HUES64 (cell line): ENCODE measurements around the gene TAS2R13. TPM values are rescaled to one million over a fixed set of nuclear protein-coding genes. Genes with fewer than 3 reads are reported as not detected.

ENCODE experiments used
- H3K27ac ChIP-seq: 2 replicates; pipeline ENCODE4 v1.7.0; 2013; ENCODE audit warnings: low read depth, low read length, inconsistent platforms
- H3K27me3 ChIP-seq: 2 replicates; pipeline ENCODE4 v1.6.1; 2013; ENCODE audit warnings: mild to moderate bottlenecking, low read length; ENCODE audit not compliant: insufficient read depth
- H3K36me3 ChIP-seq: 2 replicates; pipeline ENCODE4 v1.6.1; 2013; ENCODE audit warnings: mild to moderate bottlenecking, low read length; ENCODE audit not compliant: insufficient read depth
- H3K4me1 ChIP-seq: 2 replicates; pipeline ENCODE4 v1.6.1; 2013; ENCODE audit warnings: mild to moderate bottlenecking, low read length, moderate library complexity; ENCODE audit not compliant: insufficient read depth
- H3K4me3 ChIP-seq: 2 replicates; pipeline ENCODE4 v1.5.1; 2013; ENCODE audit warnings: mild to moderate bottlenecking, low read length, moderate library complexity
- H3K9ac ChIP-seq: 2 replicates; pipeline ENCODE4 v1.6.1; 2013; ENCODE audit warnings: mild to moderate bottlenecking, low read depth, low read length
- H3K9me3 ChIP-seq: 2 replicates; pipeline ENCODE4 v1.6.1; 2013; ENCODE audit warnings: low read depth, low read length; ENCODE audit not compliant: insufficient read depth
- WGBS: fragments of 150-250, 120-280 bp; methylation state at CpG from one replicate; pipeline ENCODE4 v1.1.7; 2013; ENCODE audit warnings: missing lambda C conversion rate; 5-methylcytosine and 5-hydroxymethylcytosine counted together
- polyA plus RNA-seq, 2 experiments: library from polyadenylated mRNA; stranded (reverse); fragments of 50-300 nt; gene quantifications; one replicate each; pipeline ENCODE4 v1.2.3, GENCODE V29; 2013

The TAS2R13 gene, protein sequence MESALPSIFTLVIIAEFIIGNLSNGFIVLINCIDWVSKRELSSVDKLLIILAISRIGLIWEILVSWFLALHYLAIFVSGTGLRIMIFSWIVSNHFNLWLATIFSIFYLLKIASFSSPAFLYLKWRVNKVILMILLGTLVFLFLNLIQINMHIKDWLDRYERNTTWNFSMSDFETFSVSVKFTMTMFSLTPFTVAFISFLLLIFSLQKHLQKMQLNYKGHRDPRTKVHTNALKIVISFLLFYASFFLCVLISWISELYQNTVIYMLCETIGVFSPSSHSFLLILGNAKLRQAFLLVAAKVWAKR
- not detected for polyA plus RNA-seq (2013, experiment 1 of 2)
- not detected for polyA plus RNA-seq (2013, experiment 2 of 2)

DNA sequence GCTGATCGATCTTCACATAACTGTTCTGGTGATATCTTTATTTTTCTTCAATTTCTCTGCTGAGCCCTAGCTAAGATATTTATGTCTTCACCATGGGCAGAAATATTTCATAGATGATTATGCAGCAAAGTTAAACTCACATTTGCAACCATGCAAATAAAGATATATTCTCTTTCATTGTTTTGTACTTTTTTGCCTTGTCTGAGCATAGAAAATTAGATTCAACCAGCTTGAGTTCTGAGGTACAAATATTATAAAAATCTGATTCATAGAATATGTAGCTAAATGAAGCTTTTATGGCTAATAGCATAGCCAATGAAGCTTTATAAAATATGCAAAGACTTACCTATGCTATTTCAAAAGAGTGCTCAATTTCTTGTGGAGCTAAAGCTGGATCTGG lies at the start of gene TAS2R13:
Gene TAS2R13, minus strand, starts transcription at position 101 of the 400 bp plus-strand sequence. CDS start 264 bp downstream, outside the sequence.
- H3K4me1 ChIP-seq, result peaks cover 9% of the 10 kb centered on the region; the same call in 1 of the 2 replicates
- no peak within 1 kb of the TSS for H3K9ac ChIP-seq
- no peaks in the 10 kb centered on the region for H3K36me3 ChIP-seq
- no peaks in the 10 kb centered on the region for H3K27me3 ChIP-seq
- H3K9me3 ChIP-seq, result peaks cover 11% of the 10 kb centered on the region; the same call in 1 of the 2 replicates
- no peak within 1 kb of the TSS for H3K4me3 ChIP-seq
- 92% methylated on average over 1 of the region's 1 CpG for WGBS
- H3K27ac ChIP-seq, result no peak within 1 kb of the TSS

DNA sequence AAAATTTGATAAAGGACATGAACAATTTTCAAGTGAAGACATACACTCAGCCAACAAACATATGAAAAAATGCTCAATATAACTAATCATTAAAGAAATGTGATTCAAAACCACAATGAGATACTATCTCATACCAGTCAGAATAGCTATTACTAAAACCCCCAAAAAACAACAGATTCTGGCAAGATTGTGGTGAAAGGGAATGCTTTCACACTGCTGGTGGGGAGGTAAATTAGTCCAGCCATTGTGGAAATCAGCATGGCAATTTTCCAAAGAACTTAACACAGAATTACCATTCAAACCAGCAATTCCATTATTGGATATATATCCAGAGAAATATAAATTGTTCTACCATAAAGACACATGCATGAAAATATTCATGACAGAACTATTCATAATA lies 48.4 kb upstream of the TAS2R13 start:
- H3K4me1 ChIP-seq, result no peaks in the 10 kb centered on the region
- no peak overlapping the region for H3K27ac ChIP-seq
- no peaks in the 10 kb centered on the region for H3K27me3 ChIP-seq
- H3K36me3 ChIP-seq, result no peaks in the 10 kb centered on the region
- H3K9me3 ChIP-seq, result peaks cover 9% of the 10 kb centered on the region; the same call in 1 of the 2 replicates
- H3K9ac ChIP-seq, result no peak overlapping the region
- no peak overlapping the region for H3K4me3 ChIP-seq

DNA sequence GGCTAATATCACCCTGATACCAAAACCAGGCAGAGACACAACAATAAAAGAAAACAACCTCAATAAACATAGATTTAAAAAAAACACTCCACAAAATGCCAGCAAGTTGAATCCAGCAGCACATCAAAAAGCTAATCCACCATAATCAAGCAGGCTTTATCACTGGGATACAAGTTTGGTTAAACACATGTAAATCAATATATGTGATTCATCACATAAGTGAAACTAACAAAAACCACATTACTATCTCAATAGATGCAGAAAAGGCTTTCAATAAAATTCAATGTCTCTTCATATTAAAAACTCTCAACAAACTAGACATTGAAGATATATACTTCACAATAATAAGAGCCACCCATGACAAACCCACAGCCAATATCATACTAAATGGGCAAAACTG lies 46.7 kb upstream of the TAS2R13 start:
- no peaks in the 10 kb centered on the region for H3K27me3 ChIP-seq
- H3K4me3 ChIP-seq, result no peak overlapping the region
- no peak overlapping the region for H3K9ac ChIP-seq
- H3K27ac ChIP-seq, result no peak overlapping the region
- no peaks in the 10 kb centered on the region for H3K4me1 ChIP-seq
- no peaks in the 10 kb centered on the region for H3K36me3 ChIP-seq
- peaks cover 9% of the 10 kb centered on the region; the same call in 1 of the 2 replicates for H3K9me3 ChIP-seq

DNA sequence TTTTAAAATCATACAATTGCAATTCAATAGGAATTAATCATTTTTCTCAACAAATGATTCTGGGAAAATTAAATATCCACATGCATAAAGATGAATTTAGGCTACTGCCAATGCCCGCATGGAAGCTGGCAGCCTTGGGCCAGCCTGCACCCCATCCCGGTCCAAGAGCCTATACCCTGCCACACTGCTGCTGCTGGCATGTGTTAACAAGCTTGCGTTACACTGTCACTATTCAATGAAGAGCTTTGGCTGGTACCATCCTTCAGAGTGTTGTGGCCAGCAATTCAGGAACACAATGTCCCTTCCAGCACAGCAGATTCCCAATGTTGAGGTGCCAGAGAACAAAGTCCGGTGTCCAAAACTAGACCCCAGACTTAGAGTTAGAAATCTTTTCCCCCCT lies 43.3 kb upstream of the TAS2R13 start:
- H3K27me3 ChIP-seq, result no peaks in the 10 kb centered on the region
- peaks cover 7% of the 10 kb centered on the region for H3K36me3 ChIP-seq
- no peak overlapping the region for H3K27ac ChIP-seq
- no peak overlapping the region for H3K4me3 ChIP-seq
- H3K4me1 ChIP-seq, result no peaks in the 10 kb centered on the region
- WGBS, result 93% methylated on average over 4 of the region's 4 CpGs
- peaks cover 25% of the 10 kb centered on the region for H3K9me3 ChIP-seq
- no peak overlapping the region for H3K9ac ChIP-seq

DNA sequence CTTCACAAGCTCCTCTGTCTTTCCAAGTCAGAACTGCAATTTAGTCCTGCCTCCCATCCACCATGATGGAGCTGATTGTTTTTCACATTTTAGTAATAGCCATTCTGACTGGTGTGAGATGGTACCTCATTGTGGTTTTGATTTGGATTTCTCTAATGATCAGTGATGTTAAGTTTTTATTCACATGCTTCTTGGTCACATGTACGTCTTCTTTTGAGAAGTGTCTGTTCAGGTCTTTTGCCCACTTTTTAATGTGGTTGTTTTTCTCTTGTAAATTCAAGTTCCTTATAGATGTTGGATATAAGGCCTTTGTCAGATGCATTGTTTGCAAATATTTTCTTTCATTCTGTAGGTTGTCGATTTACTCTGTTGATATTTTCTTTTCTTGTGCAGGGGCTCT lies 33.8 kb upstream of the TAS2R13 start:
- WGBS, result 94% methylated on average over 2 of the region's 2 CpGs

DNA sequence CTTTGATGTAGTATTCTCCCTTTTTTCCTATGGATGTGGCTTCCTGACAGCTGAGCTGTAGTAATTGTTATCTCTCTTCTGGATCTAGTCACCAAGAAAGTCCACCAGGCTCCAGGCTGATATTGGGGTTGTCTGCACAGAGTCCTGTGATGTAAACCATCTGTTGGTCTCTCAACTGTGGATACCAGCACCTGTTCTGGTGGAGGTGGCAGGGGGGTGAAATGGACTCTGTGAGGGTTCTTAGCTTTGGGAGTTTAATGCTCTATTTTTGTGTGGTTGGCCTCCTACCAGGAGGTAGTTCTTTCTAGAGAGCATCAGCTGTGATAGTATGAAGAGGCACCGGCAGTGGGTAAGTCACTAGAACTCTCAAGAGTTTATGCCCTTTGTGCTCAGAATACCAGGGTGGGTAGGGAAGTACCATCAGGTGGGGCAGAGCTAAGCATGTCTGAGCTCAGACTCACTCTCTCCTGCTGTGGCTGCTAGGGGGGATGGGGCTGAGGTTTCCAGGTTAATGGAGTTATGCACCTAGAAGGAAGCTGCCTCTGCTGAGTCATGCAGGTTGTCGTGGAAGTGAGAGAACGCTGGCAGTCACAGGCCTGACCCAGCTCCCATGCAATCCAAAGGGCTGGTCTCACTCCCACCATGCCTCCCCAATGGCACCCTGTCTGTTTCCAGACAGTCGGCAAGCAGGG lies 32.7 kb upstream of the TAS2R13 start:
- Histone ChIP-seq H3K4me3 (no peak overlapping the region), H3K9me3 (peaks cover 25% of the 10 kb centered on the region), H3K27me3 (no peaks in the 10 kb centered on the region), H3K36me3 (no peaks in the 10 kb centered on the region), H3K9ac (no peak overlapping the region), H3K4me1 (0 out of 2 replicates have a peak, but pooled peaks cover 6% of the 10 kb centered on the region), H3K27ac (peak overlapping the region; percentile 67)
- WGBS, result 70% methylated on average over 4 of the region's 4 CpGs

More for the DNA sequence above, 33.8 kb upstream of the TAS2R13 start:
- no peaks in the 10 kb centered on the region for H3K27me3 ChIP-seq
- H3K27ac ChIP-seq, result no peak overlapping the region
- no peak overlapping the region for H3K9ac ChIP-seq
- H3K4me3 ChIP-seq, result no peak overlapping the region
- H3K36me3 ChIP-seq, result no peaks in the 10 kb centered on the region
- H3K4me1 ChIP-seq, result 0 out of 2 replicates have a peak, but pooled peaks cover 6% of the 10 kb centered on the region
- peaks cover 36% of the 10 kb centered on the region for H3K9me3 ChIP-seq

DNA sequence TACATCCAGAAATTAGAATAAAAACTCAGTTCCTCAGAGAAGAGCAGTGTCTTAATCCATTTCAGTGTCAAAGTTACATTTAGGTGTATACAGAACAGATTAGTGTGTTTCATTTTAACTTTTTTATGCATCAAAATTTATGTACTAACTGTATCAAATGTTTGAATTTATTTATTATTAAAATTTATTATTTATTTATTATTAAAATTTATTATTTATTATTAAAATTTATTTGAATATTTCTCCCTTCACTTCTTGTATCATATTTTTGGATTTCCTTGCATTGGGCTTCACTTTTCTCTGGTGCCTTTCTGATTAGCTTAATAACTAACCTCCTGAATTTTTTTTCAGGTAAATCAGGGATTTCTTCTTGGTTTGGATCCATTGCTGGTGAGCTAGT lies 32.0 kb upstream of the TAS2R13 start:
- H3K27me3 ChIP-seq, result no peaks in the 10 kb centered on the region
- no peaks in the 10 kb centered on the region for H3K36me3 ChIP-seq
- no peak overlapping the region for H3K9ac ChIP-seq
- no peak overlapping the region for H3K27ac ChIP-seq
- no peak overlapping the region for H3K4me3 ChIP-seq
- H3K4me1 ChIP-seq, result 0 out of 2 replicates have a peak, but pooled peaks cover 6% of the 10 kb centered on the region
- peaks cover 18% of the 10 kb centered on the region for H3K9me3 ChIP-seq

DNA sequence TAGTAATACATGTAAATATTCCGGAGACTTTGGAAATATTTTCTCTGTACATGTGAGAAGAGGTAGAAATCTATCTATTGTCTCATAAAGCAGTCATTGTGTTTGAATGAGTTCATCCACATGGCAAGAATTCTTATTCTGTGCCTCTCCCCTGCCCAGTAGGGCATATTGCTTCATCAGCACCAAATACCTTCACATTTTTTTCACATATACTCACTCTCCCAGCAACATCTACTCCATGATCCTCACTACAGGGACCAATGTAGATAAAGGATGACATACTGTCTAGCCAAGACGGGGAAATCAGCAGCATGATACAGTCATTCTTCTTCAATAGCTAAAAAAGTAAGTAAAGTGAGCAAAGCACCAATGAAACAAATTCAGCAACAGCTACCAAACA lies 31.0 kb upstream of the TAS2R13 start:
- H3K4me3 ChIP-seq, result no peak overlapping the region
- peaks cover 16% of the 10 kb centered on the region for H3K9me3 ChIP-seq
- 0 out of 2 replicates have a peak, but pooled peaks cover 10% of the 10 kb centered on the region for H3K4me1 ChIP-seq
- no peaks in the 10 kb centered on the region for H3K27me3 ChIP-seq
- H3K36me3 ChIP-seq, result no peaks in the 10 kb centered on the region
- no peak overlapping the region for H3K27ac ChIP-seq
- no peak overlapping the region for H3K9ac ChIP-seq
- WGBS, result 81% methylated on average over 2 of the region's 2 CpGs

DNA sequence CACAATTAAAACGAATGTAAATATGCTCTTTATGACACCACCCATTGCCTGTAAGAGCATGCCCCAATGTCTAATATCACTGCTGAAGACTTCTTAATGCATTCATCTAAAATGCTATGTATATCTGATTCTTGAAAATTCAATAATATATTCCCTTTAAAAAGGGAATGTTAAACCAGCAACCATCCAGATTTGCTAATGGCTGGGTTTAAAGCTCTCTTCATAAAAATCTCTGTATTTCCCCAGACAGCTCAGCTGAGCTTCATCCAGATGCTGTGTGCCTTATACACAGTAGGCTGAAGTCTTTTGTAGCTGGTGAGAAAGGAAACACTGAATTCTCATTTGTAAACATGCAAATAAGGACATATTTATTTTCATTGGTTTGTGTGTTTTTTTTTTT lies 29.8 kb upstream of the TAS2R13 start, which contains the start of gene TAS2R14:
Gene TAS2R14, minus strand, starts transcription at position 101 of the 400 bp plus-strand sequence. Its CDS starts 56 bp downstream, at position 45.
- Histone ChIP-seq H3K4me3 (no peak within 1 kb of the TSS), H3K27me3 (no peaks in the 10 kb centered on the region), H3K4me1 (0 out of 2 replicates have a peak, but pooled peaks cover 10% of the 10 kb centered on the region), H3K9me3 (peaks cover 6% of the 10 kb centered on the region; the same call in 1 of the 2 replicates), H3K36me3 (no peaks in the 10 kb centered on the region), H3K27ac (no peak within 1 kb of the TSS), H3K9ac (no peak within 1 kb of the TSS)
- 81% methylated on average over 1 of the region's 1 CpG for WGBS

DNA sequence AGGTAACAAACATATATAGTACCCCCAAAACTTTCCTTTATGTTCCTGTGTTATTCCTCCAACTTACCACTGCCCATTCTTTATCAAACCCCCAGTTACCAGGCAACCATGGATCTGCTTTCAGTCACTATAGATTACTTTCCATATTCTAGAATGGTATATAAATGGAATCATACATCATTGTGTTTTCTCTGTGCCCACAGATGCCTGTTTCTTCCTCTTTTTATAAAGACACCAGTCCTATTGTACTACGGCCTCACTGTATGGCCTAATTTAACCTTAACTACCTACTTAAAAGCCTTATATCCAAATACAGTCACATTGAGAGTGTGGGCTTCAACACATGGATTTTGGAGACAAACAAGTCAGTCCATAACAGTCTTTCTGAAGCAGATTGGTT lies 27.1 kb upstream of the TAS2R13 start:
- no peak overlapping the region for H3K27ac ChIP-seq
- H3K9me3 ChIP-seq, result no peaks in the 10 kb centered on the region
- H3K36me3 ChIP-seq, result no peaks in the 10 kb centered on the region
- H3K27me3 ChIP-seq, result no peaks in the 10 kb centered on the region
- H3K9ac ChIP-seq, result no peak overlapping the region
- 0 out of 2 replicates have a peak, but pooled peaks cover 4% of the 10 kb centered on the region for H3K4me1 ChIP-seq
- H3K4me3 ChIP-seq, result no peak overlapping the region
- WGBS, result 93% methylated on average over 1 of the region's 1 CpG

DNA sequence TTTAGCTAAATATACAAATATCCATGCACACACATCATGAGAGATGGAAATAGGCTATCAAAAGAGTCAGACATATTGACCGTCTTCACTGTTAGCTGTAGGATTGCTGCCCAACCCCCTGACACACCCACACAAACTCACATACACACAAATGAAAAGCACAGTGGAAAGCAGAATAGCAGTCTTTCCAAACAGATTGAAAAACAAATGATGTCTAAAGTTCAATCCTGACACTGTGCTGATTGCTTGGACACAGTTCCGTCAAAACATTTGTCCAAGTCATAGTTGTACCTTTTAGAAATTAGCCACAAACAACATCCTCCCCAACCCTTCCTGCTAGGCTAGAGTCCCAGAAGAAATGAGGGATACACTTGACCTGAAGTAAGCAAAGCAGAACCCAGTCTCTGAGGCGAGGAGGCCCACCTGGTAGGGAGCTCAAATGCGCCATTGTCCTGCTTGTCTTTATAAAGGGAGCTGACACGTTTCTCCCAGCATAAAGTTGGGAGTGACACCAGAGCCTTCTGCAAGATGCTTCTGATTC lies 19.5 kb upstream of the TAS2R13 start, which contains the start of gene PRH2:
Gene PRH2, plus strand, starts transcription at position 491 of the 541 bp plus-strand sequence. Its CDS starts 38 bp downstream, at position 529.
- Histone ChIP-seq H3K4me1 (no peaks in the 10 kb centered on the region), H3K36me3 (no peaks in the 10 kb centered on the region), H3K4me3 (no peak within 1 kb of the TSS), H3K9ac (no peak within 1 kb of the TSS), H3K27ac (no peak within 1 kb of the TSS), H3K9me3 (no peaks in the 10 kb centered on the region), H3K27me3 (no peaks in the 10 kb centered on the region)
- WGBS, result 94% methylated on average over 5 of the region's 5 CpGs
